Ovary (tissue), 9 donors: ENCODE measurements around the gene UNC5C. TPM values are rescaled to one million over a fixed set of nuclear protein-coding genes. Genes with fewer than 3 reads are reported as not detected.

Experiments
- DNase-seq, 5 donors: peaks; one replicate each; pipeline ENCODE4 v3.0.0-alpha.2; 2019 to 2020
- H3K27ac ChIP-seq, 2 donors: fragments of 200-600 bp; one replicate each; pipeline versions ENCODE4 v1.5.1 to v1.8.0; 2019 to 2022
- H3K27me3 ChIP-seq: fragments of 200-600 bp; one replicate; pipeline ENCODE4 v1.8.0; 2022
- H3K36me3 ChIP-seq: fragments of 200-600 bp; sonication (generic); one replicate; pipeline ENCODE4 v1.5.1; 2019
- H3K4me1 ChIP-seq: one replicate; pipeline ENCODE4 v1.8.1; 2013; ENCODE audit warnings: mild to moderate bottlenecking, moderate library complexity; ENCODE audit not compliant: insufficient read depth
- H3K4me3 ChIP-seq: fragments of 200-600 bp; sonication (generic); one replicate; pipeline ENCODE4 v1.5.1; 2017
- H3K9me3 ChIP-seq, 2 donors: fragments of 200-600 bp in 1 of 2; sonication (generic) in 1 of 2; one replicate each; pipeline versions ENCODE4 v1.5.1 to v1.8.1; 2013 to 2019; ENCODE audit warnings: mild to moderate bottlenecking in 1 of 2, moderate library complexity in 1 of 2
- CTCF ChIP-seq, 3 donors: fragments of 450-650 bp in 2 of 3; fragments of 200-600 bp in 1 of 3; IDR thresholded peaks; one replicate each; pipeline versions ENCODE4 v1.5.1 to v1.8.0; 2016 to 2022; ENCODE audit warnings: antibody characterized with exemption in 3 of 3, mild to moderate bottlenecking in 1 of 3
- EP300 ChIP-seq: sonication (generic); formaldehyde crosslinking; IDR thresholded peaks from one replicate; pipeline ENCODE4 v1.6.1; 2017; ENCODE audit warnings: antibody characterized with exemption
- POLR2A ChIP-seq: fragments of 450-650 bp; IDR thresholded peaks from one replicate; pipeline ENCODE4 v1.6.1; 2017; ENCODE audit warnings: antibody characterized with exemption, mild to moderate bottlenecking, moderate library complexity
- WGBS, 3 donors: extraction: QIAGEN DNeasy Blood & Tissue Kit in 1 of 3; methylation state at CpG; one replicate each; pipeline versions ENCODE4 v1.1.5 to v1.1.7; 2013 to 2017; 5-methylcytosine and 5-hydroxymethylcytosine counted together
- intact Hi-C, 4 donors: fragments of 100-400 bp; cut with DNase I; formaldehyde crosslinking; loops; one replicate each; pipeline versions ENCODE4 v1.11.0 to v1.15.1; 2022 to 2023
- polyA plus RNA-seq, 2 donors: library from polyadenylated mRNA; stranded (reverse); fragments of 200-250 nt in 1 of 2; fragments of 350-450 nt in 1 of 2; fragmentation: Illumina TruSeq in 1 of 2; extraction: RNeasy Lipid Tissue Mini Kit (QIAGEN cat#74804) in 1 of 2; gene quantifications; one replicate each; pipeline ENCODE4 v1.2.3, GENCODE V29; 2013 to 2014
- total RNA-seq, 7 donors: library from RNA; depleted of rRNA in 2 of 7; stranded (reverse); fragments of >200 nt in 2 of 7; fragmentation: NEBNext Ultra II Directional in 3 of 7; extraction: Animal tissue kit (Norgen Biotek cat#: 25700) in 3 of 7; gene quantifications; one replicate each; pipeline versions ENCODE4 v1.1.0 to v1.2.4, GENCODE V29; 2016 to 2023
- donor health status: DM: no; HTN: no; CAD: no; lungs with moderate emphysema.
- donor health status: DM: no; HTN: no; CAD: no.
- donor health status: Bipolar disorder and iron deficiency.
- donor health status: DM: yes; HTN: yes; CAD: no.
- donor health status: DM: no; HTN: no; CAD: no.
- donor health status: DM: yes; HTN: yes; CAD: no.

UNC5C gene
- total and polyA plus RNA-seq, 9 donors: 1.8 to 9.4 (median 3.9) TPM

DNA sequence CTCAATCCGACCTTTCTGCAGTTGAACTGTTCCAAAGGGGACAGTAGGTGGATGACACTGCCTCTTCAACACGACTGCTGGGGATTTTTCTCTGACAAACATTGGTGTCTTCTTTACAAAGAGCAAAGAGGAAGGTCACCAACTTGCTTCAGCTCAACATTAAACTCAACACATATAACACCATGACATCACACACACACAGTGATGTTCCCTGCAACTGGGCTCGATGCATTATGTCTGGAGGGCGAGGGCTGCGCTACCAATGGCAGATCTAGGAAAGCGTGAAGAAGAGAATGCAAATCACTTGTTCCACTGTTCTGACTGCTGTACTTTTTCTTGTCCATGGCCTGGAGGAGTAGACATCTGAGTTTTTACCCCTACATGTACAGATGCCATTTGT is 385.9 kb downstream of the UNC5C start:
- Histone ChIP-seq H3K9me3 (no peaks in the 10 kb centered on the region), H3K36me3 (no peaks in the 10 kb centered on the region), H3K27ac (no peak overlapping the region), H3K4me1 (no peaks in the 10 kb centered on the region), H3K27me3 (no peaks in the 10 kb centered on the region), H3K4me3 (no peak overlapping the region)
- TF ChIP-seq EP300 (no peak), POLR2A (no peak), CTCF (IDR thresholded peaks at IDR 0.05) (no peak)
- intact Hi-C loops: no loop called here
- no peak for DNase-seq
- 87 to 91% (median 88%) methylated on average over 6 of the region's 6 CpGs for WGBS, 3 donors

DNA sequence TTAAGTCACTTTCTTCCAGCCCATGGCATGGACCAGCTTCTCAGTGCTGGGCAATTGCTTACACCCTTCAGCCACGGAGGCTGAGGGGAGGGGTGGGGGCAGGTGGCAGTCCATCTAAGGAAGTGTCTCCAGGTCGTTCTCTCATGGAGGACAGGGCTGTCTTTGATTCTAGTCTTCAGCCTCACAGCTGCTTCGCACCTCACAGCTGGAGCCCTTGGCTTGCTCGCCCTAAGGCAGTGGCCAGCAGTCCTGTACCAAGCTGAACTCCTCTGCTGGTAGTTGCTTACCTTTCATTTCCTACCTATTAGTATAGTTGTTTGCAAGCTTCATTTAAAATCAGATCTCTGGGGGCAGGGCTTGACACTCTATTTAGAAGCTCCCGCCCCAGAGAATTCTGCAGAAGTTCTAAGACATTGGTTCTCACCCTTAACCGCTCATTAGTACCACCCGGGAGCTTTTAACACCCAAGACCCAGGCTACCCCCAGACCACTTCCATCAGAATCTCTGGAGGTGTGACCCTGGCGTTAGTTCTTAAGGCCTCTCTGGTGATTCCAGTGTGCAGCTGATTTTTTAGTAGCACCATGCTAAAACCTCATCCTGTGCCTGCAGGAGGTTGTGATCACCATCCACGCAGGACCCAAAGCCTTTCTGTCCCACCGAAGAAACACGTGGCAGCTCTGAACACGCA is 386.8 kb downstream of the UNC5C start:
- no peaks in the 10 kb centered on the region for H3K9me3 ChIP-seq
- TF ChIP-seq CTCF (IDR thresholded peaks at IDR 0.05) (no peak), POLR2A (no peak), EP300 (no peak)
- H3K4me1 ChIP-seq: no peaks in the 10 kb centered on the region
- no peak overlapping the region for H3K27ac ChIP-seq
- no peak for DNase-seq
- intact Hi-C loops: no loop called here
- no peaks in the 10 kb centered on the region for H3K36me3 ChIP-seq
- no peaks in the 10 kb centered on the region for H3K27me3 ChIP-seq
- no peak overlapping the region for H3K4me3 ChIP-seq
- 88 to 90% (median 89%) methylated on average over 12 of the region's 12 CpGs for WGBS, 3 donors

- no peak overlapping the region for H3K4me3 ChIP-seq
- DNase-seq: no peak
- no peaks in the 10 kb centered on the region for H3K4me1 ChIP-seq
- no peaks in the 10 kb centered on the region for H3K36me3 ChIP-seq
- TF ChIP-seq EP300 (no peak), CTCF (IDR thresholded peaks at IDR 0.05) (no peak), POLR2A (no peak)
- WGBS, 3 donors: 92 to 96% (median 94%) methylated on average over 4 of the region's 4 CpGs
- no peaks in the 10 kb centered on the region for H3K27me3 ChIP-seq
- intact Hi-C loops: no loop called here
- no peaks in the 10 kb centered on the region for H3K9me3 ChIP-seq
- H3K27ac ChIP-seq: no peak overlapping the region
These were observed 389.4 kb downstream of the UNC5C start for GRCh38 chr4:95159384-95159783.

DNA sequence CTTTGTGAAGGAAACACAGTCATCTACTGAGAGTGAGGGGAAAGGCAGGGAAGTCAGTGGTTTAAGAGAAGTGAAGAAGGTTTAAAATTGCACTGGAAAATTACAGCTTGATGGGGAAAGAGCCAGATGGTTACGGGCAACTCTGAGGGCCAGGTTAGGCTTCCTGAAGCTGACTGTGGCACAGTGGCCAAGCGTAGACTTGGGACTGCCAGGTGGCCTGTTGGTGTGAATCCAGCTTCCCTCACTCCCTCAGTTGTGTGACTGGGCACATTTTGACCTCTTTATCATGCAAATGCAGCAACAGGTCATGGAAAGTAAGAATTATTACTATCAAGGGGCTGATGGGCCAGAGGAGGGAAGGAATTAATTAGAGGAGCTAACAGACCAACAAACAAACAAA is 390.1 kb downstream of the UNC5C start:
- no peaks in the 10 kb centered on the region for H3K4me1 ChIP-seq
- H3K27ac ChIP-seq: no peak overlapping the region
- H3K27me3 ChIP-seq: no peaks in the 10 kb centered on the region
- no peak for TF ChIP-seq POLR2A
- TF ChIP-seq EP300: no peak
- TF ChIP-seq CTCF (IDR thresholded peaks at IDR 0.05): no peak
- DNase-seq: no peak
- no peaks in the 10 kb centered on the region for H3K36me3 ChIP-seq
- no peaks in the 10 kb centered on the region for H3K9me3 ChIP-seq
- 93 to 96% (median 94%) methylated on average over 2 of the region's 2 CpGs for WGBS, 3 donors
- no peak overlapping the region for H3K4me3 ChIP-seq
- intact Hi-C loops: no loop called here
